PC-9 (cell line): ENCODE data around the gene AKAP5. TPM values are rescaled to one million over a fixed set of nuclear protein-coding genes. Genes with fewer than 3 reads are reported as not detected.

ENCODE experiments used
- BruUV-seq: library from RNA; stranded (reverse); fragments of 400-500 nt; replicated peaks from 2 replicates; lab custom pipeline; 2021; lab: Mats Ljungman, UMichigan
- CTCF ChIA-PET: fragments of 300-600 bp; sonication (Branson Sonifier 250); formaldehyde crosslinking; loops from one replicate; lab custom pipeline; 2022; ENCODE audit warnings: antibody characterized with exemption; lab: Charles Lee
- POLR2A ChIA-PET: fragments of 300-600 bp; sonication (Branson Sonifier 250); formaldehyde crosslinking; loops from one replicate; lab custom pipeline; 2022; ENCODE audit warnings: antibody characterized with exemption; ENCODE audit not compliant: unreplicated experiment; lab: Charles Lee
- DNase-seq, 2 experiments: peaks; one replicate each; pipeline versions ENCODE4 v3.0.0 to v3.0.0-alpha.2; 2015 to 2022; ENCODE audit warnings: mixed read lengths in 1 of 2
- H2AFZ ChIP-seq: fragments of 200-600 bp; sonication (generic); 2 replicates; pipeline ENCODE4 v1.8.1; 2017; ENCODE audit warnings: antibody characterized with exemption
- H3F3A ChIP-seq: fragments of 200-600 bp; sonication (generic); 2 replicates; pipeline ENCODE4 v1.8.1; 2017; ENCODE audit warnings: antibody characterized with exemption, mild to moderate bottlenecking, low read depth; ENCODE audit not compliant: insufficient read depth
- H3K27ac ChIP-seq: fragments of 200-600 bp; sonication (generic); 2 replicates; pipeline ENCODE4 v1.6.1; 2016; ENCODE audit warnings: mixed run types
- H3K27me3 ChIP-seq: fragments of 200-600 bp; sonication (generic); 2 replicates; pipeline ENCODE4 v1.6.1; 2016; ENCODE audit warnings: low read depth, mixed run types; ENCODE audit not compliant: insufficient read depth
- H3K36me3 ChIP-seq: fragments of 200-600 bp; sonication (generic); 2 replicates; pipeline ENCODE4 v1.6.1; 2016; ENCODE audit warnings: low read depth, mixed run types
- H3K4me1 ChIP-seq: fragments of 200-600 bp; sonication (generic); replicated peaks from 2 replicates; pipeline ENCODE4 v1.6.1; 2016; ENCODE audit warnings: mixed run types; ENCODE audit not compliant: insufficient read depth
- H3K4me2 ChIP-seq: fragments of 200-600 bp; sonication (generic); 2 replicates; pipeline ENCODE4 v1.6.1; 2017; ENCODE audit warnings: mixed run types
- H3K4me3 ChIP-seq: fragments of 200-600 bp; sonication (generic); 2 replicates; pipeline ENCODE4 v1.6.1; 2016; ENCODE audit warnings: mixed run types
- H3K79me2 ChIP-seq: fragments of 200-600 bp; sonication (generic); 2 replicates; pipeline ENCODE4 v1.6.1; 2017; ENCODE audit warnings: low read depth, mixed run types
- H3K9me2 ChIP-seq: fragments of 200-600 bp; sonication (generic); 2 replicates; pipeline ENCODE4 v1.8.1; 2017; ENCODE audit warnings: mild to moderate bottlenecking; ENCODE audit not compliant: insufficient read depth
- H3K9me3 ChIP-seq: fragments of 200-600 bp; sonication (generic); 2 replicates; pipeline ENCODE4 v1.8.1; 2016; ENCODE audit warnings: low read depth; ENCODE audit not compliant: insufficient read depth
- H4K20me1 ChIP-seq: fragments of 200-600 bp; sonication (generic); 2 replicates; pipeline ENCODE4 v1.8.1; 2017; ENCODE audit not compliant: insufficient read depth
- EZH2 ChIP-seq: fragments of 200-600 bp; sonication (generic); IDR thresholded peaks from 2 replicates; pipeline ENCODE4 v1.8.0; 2017; ENCODE audit warnings: antibody characterized with exemption, low read depth
- intact Hi-C: fragments of 100-400 bp; cut with micrococcal nuclease; formaldehyde crosslinking; loops from one replicate; pipeline ENCODE4 v1.10.0; 2022; ENCODE audit not compliant: unreplicated experiment
- total RNA-seq: library from RNA; stranded (reverse); gene quantifications from 2 replicates; pipeline ENCODE4 v1.2.3, GENCODE V29; 2021
- TF ChIP-seq, protein P1 (sequence below): fragments of 200-600 bp; sonication (generic); conservative IDR thresholded peaks from 2 replicates; pipeline ENCODE4 v1.6.1; 2017; ENCODE audit warnings: mixed run types, antibody characterized with exemption, mild to moderate bottlenecking, moderate library complexity

AKAP5 gene
- total RNA-seq, 1 experiment from 2014 or later = 0.72 TPM

DNA sequence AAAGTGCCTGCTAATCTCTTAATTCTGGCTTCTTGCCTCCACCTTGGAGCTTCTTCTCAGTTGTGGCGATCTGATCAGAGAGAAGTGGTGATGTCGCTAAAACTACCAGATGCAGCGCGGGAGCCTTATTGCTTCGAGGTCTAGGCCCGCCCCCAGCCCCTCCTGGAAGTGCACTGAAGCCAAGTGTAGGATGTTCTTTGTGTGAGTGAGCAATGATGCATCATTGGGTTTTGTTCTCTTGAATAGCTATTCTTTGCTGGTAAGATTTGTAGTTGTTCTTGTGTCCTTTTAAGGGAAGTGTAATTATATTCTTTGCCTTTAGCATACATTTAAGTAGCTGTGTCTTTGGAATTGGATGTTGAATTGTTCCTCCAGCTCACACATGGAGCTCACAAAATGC, 41.3 kb upstream of the AKAP5 start:
- peaks cover 11% of the 10 kb centered on the region for H3K4me1 ChIP-seq
- ChIA-PET CTCF (interaction anchor here (0.6 to 1.1 kb wide), 2 partner anchors 12 to 1074 kb away, joined by 3 read pairs; no protein-coding TSS in a partner anchor), POLR2A (interaction anchor here (0.7 kb wide), 1 partner anchor 87 kb away, joined by 4 read pairs; no protein-coding TSS in a partner anchor)
- H3K27ac ChIP-seq = no peak overlapping the region
- peaks cover 32% of the 10 kb centered on the region; the same call in 1 of the 2 replicates for H3F3A ChIP-seq
- intact Hi-C loops = no loop called here
- H3K79me2 ChIP-seq = no peaks in the 10 kb centered on the region
- no peaks in the 10 kb centered on the region for H3K9me3 ChIP-seq
- H3K36me3 ChIP-seq = peaks cover 26% of the 10 kb centered on the region
- no TSS peak for BruUV-seq
- no peak overlapping the region for H3K4me2 ChIP-seq
- no peak overlapping the region for H2AFZ ChIP-seq
- no peak overlapping the region for H3K4me3 ChIP-seq
- no peaks in the 10 kb centered on the region for H3K9me2 ChIP-seq
- H3K27me3 ChIP-seq = no peaks in the 10 kb centered on the region
- H4K20me1 ChIP-seq = no peaks in the 10 kb centered on the region
- TF ChIP-seq, protein P1, sequence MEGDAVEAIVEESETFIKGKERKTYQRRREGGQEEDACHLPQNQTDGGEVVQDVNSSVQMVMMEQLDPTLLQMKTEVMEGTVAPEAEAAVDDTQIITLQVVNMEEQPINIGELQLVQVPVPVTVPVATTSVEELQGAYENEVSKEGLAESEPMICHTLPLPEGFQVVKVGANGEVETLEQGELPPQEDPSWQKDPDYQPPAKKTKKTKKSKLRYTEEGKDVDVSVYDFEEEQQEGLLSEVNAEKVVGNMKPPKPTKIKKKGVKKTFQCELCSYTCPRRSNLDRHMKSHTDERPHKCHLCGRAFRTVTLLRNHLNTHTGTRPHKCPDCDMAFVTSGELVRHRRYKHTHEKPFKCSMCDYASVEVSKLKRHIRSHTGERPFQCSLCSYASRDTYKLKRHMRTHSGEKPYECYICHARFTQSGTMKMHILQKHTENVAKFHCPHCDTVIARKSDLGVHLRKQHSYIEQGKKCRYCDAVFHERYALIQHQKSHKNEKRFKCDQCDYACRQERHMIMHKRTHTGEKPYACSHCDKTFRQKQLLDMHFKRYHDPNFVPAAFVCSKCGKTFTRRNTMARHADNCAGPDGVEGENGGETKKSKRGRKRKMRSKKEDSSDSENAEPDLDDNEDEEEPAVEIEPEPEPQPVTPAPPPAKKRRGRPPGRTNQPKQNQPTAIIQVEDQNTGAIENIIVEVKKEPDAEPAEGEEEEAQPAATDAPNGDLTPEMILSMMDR = no peak
- no peak for TF ChIP-seq EZH2
- DNase-seq = no peak

DNA sequence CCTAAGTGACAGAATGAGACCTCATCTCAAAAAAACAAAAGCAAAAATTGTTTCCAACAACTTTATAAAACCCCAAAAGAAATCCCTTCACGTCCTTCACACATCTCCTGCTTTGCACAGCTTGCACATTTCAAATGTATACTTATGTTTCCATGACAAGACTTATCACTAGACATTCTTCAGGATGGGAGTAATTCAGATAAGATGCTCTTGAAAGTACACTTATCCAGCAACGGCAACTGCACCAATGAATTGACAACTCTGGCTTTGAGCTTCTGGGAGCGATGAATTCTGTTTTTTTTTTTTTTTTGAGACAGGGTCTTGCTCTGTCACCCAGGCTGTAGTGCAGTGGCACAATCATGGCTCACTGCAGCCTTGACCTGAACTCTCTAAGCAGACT, 30.8 kb upstream of the AKAP5 start:
- no peaks in the 10 kb centered on the region for H3K9me2 ChIP-seq
- no peak overlapping the region for H3K27ac ChIP-seq
- POLR2A ChIA-PET = interaction anchor here (0.7 kb wide), 1 partner anchor 193 kb away, joined by 20 read pairs; no protein-coding TSS in a partner anchor
- no peaks in the 10 kb centered on the region for H3K27me3 ChIP-seq
- H3K9me3 ChIP-seq = no peaks in the 10 kb centered on the region
- peaks cover 34% of the 10 kb centered on the region for H3K4me1 ChIP-seq
- H2AFZ ChIP-seq = no peak overlapping the region
- BruUV-seq = no TSS peak
- no peak for DNase-seq
- intact Hi-C loops = no loop called here
- no peak for TF ChIP-seq EZH2
- TF ChIP-seq, protein P1 = no peak
- H3K79me2 ChIP-seq = no peaks in the 10 kb centered on the region
- H3F3A ChIP-seq = peaks cover 48% of the 10 kb centered on the region
- H4K20me1 ChIP-seq = no peaks in the 10 kb centered on the region
- peaks cover 49% of the 10 kb centered on the region for H3K36me3 ChIP-seq
- H3K4me2 ChIP-seq = no peak overlapping the region
- no peak overlapping the region for H3K4me3 ChIP-seq
- CTCF ChIA-PET = interaction anchor here (0.5 to 1.2 kb wide), 2 partner anchors 122 to 476 kb away, joined by 3 to 4 read pairs; no protein-coding TSS in a partner anchor

DNA sequence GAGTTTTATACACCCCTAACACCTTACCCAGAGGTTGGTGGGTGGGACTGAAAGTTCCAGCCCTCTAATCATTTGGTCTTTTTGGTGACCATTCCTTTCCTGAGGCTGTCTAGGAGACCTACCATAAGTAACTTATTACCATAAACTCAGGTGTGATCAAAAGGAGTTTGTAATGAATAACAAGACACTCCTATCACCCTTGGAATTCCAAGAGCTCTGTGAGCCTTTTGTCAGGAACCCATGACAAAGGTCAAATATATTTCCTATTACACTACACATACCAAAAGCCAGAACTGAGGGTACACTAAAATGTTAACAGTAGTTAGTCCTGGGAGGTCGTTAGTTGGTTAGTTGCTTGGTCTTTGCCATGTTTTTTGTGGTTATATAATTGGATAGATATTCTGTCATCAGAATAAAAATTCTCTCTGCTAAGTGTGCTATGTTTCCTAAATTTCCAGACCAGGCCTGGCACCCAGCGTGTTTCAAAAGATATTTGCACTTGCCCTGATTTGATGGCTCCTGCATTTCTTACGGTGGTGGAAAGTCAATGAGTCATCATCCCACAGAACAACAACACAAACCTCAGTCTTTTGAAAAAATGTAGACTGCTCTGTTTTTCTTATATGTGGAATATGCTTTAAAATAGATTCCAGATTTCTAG, 27.0 kb upstream of the AKAP5 start:
- Histone ChIP-seq H3K79me2 (no peaks in the 10 kb centered on the region), H3K27me3 (no peaks in the 10 kb centered on the region), H3K9me2 (no peaks in the 10 kb centered on the region), H3K4me2 (peak overlapping the region; percentile 70), H4K20me1 (no peaks in the 10 kb centered on the region), H3F3A (peaks cover 46% of the 10 kb centered on the region), H3K4me3 (peak overlapping the region; percentile 30; the same call in 1 of the 2 replicates), H3K27ac (peak overlapping the region; percentile 82), H2AFZ (no peak overlapping the region), H3K9me3 (no peaks in the 10 kb centered on the region), H3K4me1 (peaks cover 34% of the 10 kb centered on the region), H3K36me3 (peaks cover 50% of the 10 kb centered on the region)
- no TSS peak for BruUV-seq
- ChIA-PET CTCF (interaction anchor here (0.6 kb wide), 2 partner anchors 111 to 151 kb away, joined by 4 to 5 read pairs; no protein-coding TSS in a partner anchor), POLR2A (interaction anchor here (0.5 to 1.1 kb wide), 5 partner anchors 17 to 883 kb away, joined by 3 to 11 read pairs (median 6); partner anchors contain the start of gene PLEKHG3)
- TF ChIP-seq, protein P1 = no peak
- TF ChIP-seq EZH2 = no peak
- DNase-seq = peak; percentile 65 to 94
- intact Hi-C loops = loop anchor here (1.0 to 5.0 kb wide), 4 partner anchors 17 to 529 kb away; partner anchors contain the start of gene MTHFD1
